ENCODE results near the gene ZNF831. TPM values are rescaled to one million over a fixed set of nuclear protein-coding genes. Genes with fewer than 3 reads are reported as not detected.

The ZNF831 gene
- total RNA-seq, 1 donor from 2014 or later = not detected

Other genes with a start within 250 kb of the ZNF831 start
- 56.7 and 70.4 TPM in 2 replicates for gene NELFCD, start 182.6 kb upstream of the ZNF831 start, total RNA-seq
- gene CTSZ, start 156.6 kb upstream of the ZNF831 start, total RNA-seq = 112 and 126 TPM in 2 replicates
- not detected in 2 replicates for gene TUBB1, start 144.4 kb upstream of the ZNF831 start, total RNA-seq
- gene ATP5F1E, start 131.5 kb upstream of the ZNF831 start, total RNA-seq = 91.0 and 94.4 TPM in 2 replicates
- 55.1 and 68.8 TPM in 2 replicates for gene PRELID3B, start 121.0 kb upstream of the ZNF831 start, total RNA-seq
- gene EDN3, start 136.8 kb downstream of the ZNF831 start, total RNA-seq = not detected in 2 replicates

All from astrocyte (in vitro differentiated cells and primary cell).